ENCODE measurements around the gene MRGPRD.
"Not testable (repeated sequence)": the region's sequence is repeated elsewhere in the genome, so short reads cannot be mapped to it uniquely, and the experiment has no call there.

The MRGPRD gene

GRCh38 chr11:69000831-69001242, 20.1 kb upstream of the MRGPRD start:
- H3K9me3 Mint-ChIP-seq (ENCODE audit: low read depth), result no peaks in the 10 kb centered on the region
- H3K4me3 Mint-ChIP-seq, result no peak overlapping the region
- H3K4me1 Mint-ChIP-seq (ENCODE audit: low read depth), result no peaks in the 10 kb centered on the region
- no peak overlapping the region for H3K27ac Mint-ChIP-seq
- peaks cover 4% of the 10 kb centered on the region for H3K27me3 Mint-ChIP-seq
- no peaks in the 10 kb centered on the region for H3K36me3 Mint-ChIP-seq

- Mint-ChIP-seq H3K27ac (no peak overlapping the region), H3K4me3 (no peak overlapping the region), H3K27me3 (peaks cover 4% of the 10 kb centered on the region), H3K9me3 (ENCODE audit: low read depth) (no peaks in the 10 kb centered on the region), H3K36me3 (no peaks in the 10 kb centered on the region), H3K4me1 (ENCODE audit: low read depth) (no peaks in the 10 kb centered on the region)
Measured at GRCh38 chr11:69000391-69000790, 19.6 kb upstream of the MRGPRD start.

- H3K27me3 Mint-ChIP-seq; H3K27ac Mint-ChIP-seq; H3K4me1 Mint-ChIP-seq (ENCODE audit: low read depth); H3K9me3 Mint-ChIP-seq (ENCODE audit: low read depth); H3K4me3 Mint-ChIP-seq; H3K36me3 Mint-ChIP-seq: not testable (repeated sequence)
Measured at GRCh38 chr11:68999748-69000355, 19.1 kb upstream of the MRGPRD start.

GRCh38 chr11:68999093-68999747, 18.4 kb upstream of the MRGPRD start:
- H3K27ac Mint-ChIP-seq, result no peak overlapping the region
- H3K9me3 Mint-ChIP-seq (ENCODE audit: low read depth), result no peaks in the 10 kb centered on the region
- no peaks in the 10 kb centered on the region for H3K4me1 Mint-ChIP-seq (ENCODE audit: low read depth)
- no peak overlapping the region for H3K4me3 Mint-ChIP-seq
- H3K27me3 Mint-ChIP-seq, result peaks cover 3% of the 10 kb centered on the region
- no peaks in the 10 kb centered on the region for H3K36me3 Mint-ChIP-seq

GRCh38 chr11:68998390-68998911, 17.7 kb upstream of the MRGPRD start:
- Mint-ChIP-seq H3K27me3 (peaks cover 3% of the 10 kb centered on the region), H3K36me3 (no peaks in the 10 kb centered on the region)

GRCh38 chr11:68997995-68998348, 17.2 kb upstream of the MRGPRD start:
- H3K36me3 Mint-ChIP-seq, result no peaks in the 10 kb centered on the region
- no peaks in the 10 kb centered on the region for H3K9me3 Mint-ChIP-seq (ENCODE audit: low read depth)
- peaks cover 4% of the 10 kb centered on the region for H3K27me3 Mint-ChIP-seq
- H3K27ac Mint-ChIP-seq, result no peak overlapping the region
- no peak overlapping the region for H3K4me3 Mint-ChIP-seq
- H3K4me1 Mint-ChIP-seq (ENCODE audit: low read depth), result no peaks in the 10 kb centered on the region

More at GRCh38 chr11:68998390-68998911, 17.7 kb upstream of the MRGPRD start:
- no peak overlapping the region for H3K4me3 Mint-ChIP-seq
- H3K4me1 Mint-ChIP-seq (ENCODE audit: low read depth), result no peaks in the 10 kb centered on the region
- no peaks in the 10 kb centered on the region for H3K9me3 Mint-ChIP-seq (ENCODE audit: low read depth)
- no peak overlapping the region for H3K27ac Mint-ChIP-seq

GRCh38 chr11:68997124-68997994, 16.6 kb upstream of the MRGPRD start:
- Mint-ChIP-seq H3K36me3 (no peaks in the 10 kb centered on the region), H3K27ac (no peak overlapping the region), H3K27me3 (peaks cover 7% of the 10 kb centered on the region), H3K4me1 (ENCODE audit: low read depth) (no peaks in the 10 kb centered on the region), H3K4me3 (no peak overlapping the region), H3K9me3 (ENCODE audit: low read depth) (no peaks in the 10 kb centered on the region)

GRCh38 chr11:68996376-68997123, 15.8 kb upstream of the MRGPRD start:
- Mint-ChIP-seq H3K36me3 (no peaks in the 10 kb centered on the region), H3K27me3 (peaks cover 7% of the 10 kb centered on the region), H3K4me1 (ENCODE audit: low read depth) (no peaks in the 10 kb centered on the region), H3K4me3 (no peak overlapping the region), H3K9me3 (ENCODE audit: low read depth) (no peaks in the 10 kb centered on the region), H3K27ac (no peak overlapping the region)

- peaks cover 8% of the 10 kb centered on the region for H3K27me3 Mint-ChIP-seq
- no peaks in the 10 kb centered on the region for H3K36me3 Mint-ChIP-seq
- no peak overlapping the region for H3K4me3 Mint-ChIP-seq
- H3K27ac Mint-ChIP-seq, result no peak overlapping the region
- no peaks in the 10 kb centered on the region for H3K4me1 Mint-ChIP-seq (ENCODE audit: low read depth)
- H3K9me3 Mint-ChIP-seq (ENCODE audit: low read depth), result no peaks in the 10 kb centered on the region
Measured at GRCh38 chr11:68994894-68995285, 14.1 kb upstream of the MRGPRD start.

GRCh38 chr11:68994161-68994893, 13.5 kb upstream of the MRGPRD start:
- H3K4me1 Mint-ChIP-seq (ENCODE audit: low read depth), result no peaks in the 10 kb centered on the region
- no peaks in the 10 kb centered on the region for H3K9me3 Mint-ChIP-seq (ENCODE audit: low read depth)
- H3K27me3 Mint-ChIP-seq, result peaks cover 8% of the 10 kb centered on the region
- H3K27ac Mint-ChIP-seq, result no peak overlapping the region
- H3K4me3 Mint-ChIP-seq, result no peak overlapping the region
- no peaks in the 10 kb centered on the region for H3K36me3 Mint-ChIP-seq

GRCh38 chr11:68993546-68993945, 12.8 kb upstream of the MRGPRD start:
- Mint-ChIP-seq H3K4me3 (no peak overlapping the region), H3K4me1 (ENCODE audit: low read depth) (no peaks in the 10 kb centered on the region), H3K36me3 (no peaks in the 10 kb centered on the region), H3K9me3 (ENCODE audit: low read depth) (no peaks in the 10 kb centered on the region), H3K27ac (no peak overlapping the region), H3K27me3 (peaks cover 5% of the 10 kb centered on the region)

GRCh38 chr11:68992743-68993255, 12.0 kb upstream of the MRGPRD start:
- Mint-ChIP-seq H3K4me1 (ENCODE audit: low read depth) (no peaks in the 10 kb centered on the region), H3K27me3 (peaks cover 5% of the 10 kb centered on the region), H3K36me3 (no peaks in the 10 kb centered on the region), H3K9me3 (ENCODE audit: low read depth) (no peaks in the 10 kb centered on the region), H3K27ac (no peak overlapping the region), H3K4me3 (no peak overlapping the region)

- no peaks in the 10 kb centered on the region for H3K4me1 Mint-ChIP-seq (ENCODE audit: low read depth)
- no peak overlapping the region for H3K4me3 Mint-ChIP-seq
- no peak overlapping the region for H3K27ac Mint-ChIP-seq
- H3K36me3 Mint-ChIP-seq, result peaks cover 10% of the 10 kb centered on the region
- peaks cover 12% of the 10 kb centered on the region for H3K9me3 Mint-ChIP-seq (ENCODE audit: low read depth)
- H3K27me3 Mint-ChIP-seq, result peaks cover 8% of the 10 kb centered on the region
Measured at GRCh38 chr11:68990995-68991780, 10.4 kb upstream of the MRGPRD start.

All from activated naive CD8-positive, alpha-beta T cell (primary cell).